CD14-positive monocyte (primary cell): Measurements from ENCODE around the gene GPR4. TPM values are rescaled to one million over a fixed set of nuclear protein-coding genes. Genes with fewer than 3 reads are reported as not detected.

ENCODE experiments used
- DNase-seq, 3 donors: peaks; one replicate each; pipeline ENCODE4 v3.0.0-alpha.2; 2011 to 2022
- H2AFZ ChIP-seq: 2 replicates; pipeline ENCODE4 v1.6.0; 2012; ENCODE audit warnings: mild to moderate bottlenecking, low read depth, low read length, inconsistent platforms; ENCODE audit not compliant: insufficient read depth, poor library complexity, severe bottlenecking
- H3K27ac ChIP-seq, 2 donors: 1 replicate in 1 of 2; 2 replicates in 1 of 2; pipeline ENCODE4 v1.5.1; 2012 to 2013; ENCODE audit warnings: low read length in 2 of 2, control low read depth in 1 of 2, inconsistent platforms in 1 of 2, low read depth in 1 of 2, mild to moderate bottlenecking in 1 of 2
- H3K27me3 ChIP-seq, 2 donors: one replicate each; pipeline versions ENCODE4 v1.6.0 to v1.6.1; 2011 to 2013; ENCODE audit warnings: low read length in 2 of 2; ENCODE audit not compliant: control insufficient read depth in 2 of 2, insufficient read depth in 2 of 2
- H3K36me3 ChIP-seq, 2 donors: replicated peaks in 1 of 2; 1 replicate in 1 of 2; 2 replicates in 1 of 2; pipeline versions ENCODE4 v1.5.1 to v1.6.1; 2012 to 2013; ENCODE audit warnings: low read length in 2 of 2, control low read depth in 1 of 2, inconsistent platforms in 1 of 2, mild to moderate bottlenecking in 1 of 2; ENCODE audit not compliant: insufficient read depth in 2 of 2, control insufficient read depth in 1 of 2
- H3K4me1 ChIP-seq, 2 donors: 1 replicate in 1 of 2; 2 replicates in 1 of 2; pipeline versions ENCODE4 v1.5.1 to v1.6.1; 2012 to 2013; ENCODE audit warnings: low read length in 2 of 2, control low read depth in 1 of 2, inconsistent platforms in 1 of 2, mild to moderate bottlenecking in 1 of 2, moderate library complexity in 1 of 2; ENCODE audit not compliant: insufficient read depth in 2 of 2, control insufficient read depth in 1 of 2
- H3K4me2 ChIP-seq: replicated peaks from 2 replicates; pipeline ENCODE3; 2012; ENCODE audit warnings: low read length, moderate library complexity, mild to moderate bottlenecking; ENCODE audit not compliant: poor library complexity, severe bottlenecking; ENCODE audit errors: extremely low read depth
- H3K4me3 ChIP-seq, 3 experiments: fragments of 200-600 bp in 1 of 3; sonication (generic) in 1 of 3; replicated peaks in 1 of 3; 1 replicate in 2 of 3; 2 replicates in 1 of 3; pipeline ENCODE4 v1.5.1; 2011 to 2013; ENCODE audit warnings: low read length in 3 of 3, mild to moderate bottlenecking in 3 of 3, control low read depth in 2 of 3, low read depth in 2 of 3, inconsistent platforms in 1 of 3, moderate library complexity in 1 of 3
- H3K79me2 ChIP-seq: 2 replicates; pipeline ENCODE4 v1.6.0; 2012; ENCODE audit warnings: mild to moderate bottlenecking, control low read depth, inconsistent platforms, low read length, moderate library complexity; ENCODE audit not compliant: insufficient read depth
- H3K9ac ChIP-seq: 2 replicates; pipeline ENCODE4 v1.6.0; 2017; ENCODE audit warnings: low read length, mild to moderate bottlenecking; ENCODE audit not compliant: insufficient read depth, poor library complexity, severe bottlenecking
- H3K9me3 ChIP-seq, 2 donors: replicated peaks in 1 of 2; 1 replicate in 1 of 2; 2 replicates in 1 of 2; pipeline versions ENCODE4 v1.5.1 to v1.6.1; 2012 to 2013; ENCODE audit warnings: low read length in 2 of 2, control low read depth in 1 of 2; ENCODE audit not compliant: control insufficient read depth in 1 of 2, insufficient read depth in 1 of 2
- H4K20me1 ChIP-seq: 2 replicates; pipeline ENCODE4 v1.6.0; 2012; ENCODE audit warnings: mild to moderate bottlenecking, low read length, control low read depth, moderate library complexity; ENCODE audit not compliant: insufficient read depth
- H3K27ac Mint-ChIP-seq, 7 donors: one replicate each; pipeline ENCODE4 v1.8.0; 2020; ENCODE audit warnings: mild to moderate bottlenecking in 7 of 7, mixed read lengths in 7 of 7, moderate library complexity in 6 of 7, inconsistent platforms in 2 of 7
- H3K27me3 Mint-ChIP-seq, 3 donors: one replicate each; pipeline ENCODE4 v1.8.0; 2021 to 2022; ENCODE audit warnings: low read depth in 3 of 3, mild to moderate bottlenecking in 3 of 3, mixed read lengths in 3 of 3, moderate library complexity in 3 of 3, inconsistent platforms in 1 of 3
- H3K36me3 Mint-ChIP-seq, 2 donors: one replicate each; pipeline ENCODE4 v1.8.0; 2020; ENCODE audit warnings: mixed read lengths in 2 of 2, inconsistent platforms in 1 of 2, mild to moderate bottlenecking in 1 of 2
- H3K4me1 Mint-ChIP-seq: one replicate; pipeline ENCODE4 v1.8.0; 2020; ENCODE audit warnings: mild to moderate bottlenecking, mixed read lengths
- H3K4me3 Mint-ChIP-seq, 2 donors: one replicate each; pipeline ENCODE4 v1.8.0; 2020; ENCODE audit warnings: mild to moderate bottlenecking in 2 of 2, mixed read lengths in 2 of 2, moderate library complexity in 1 of 2
- H3K9me3 Mint-ChIP-seq, 7 donors: one replicate each; pipeline ENCODE4 v1.8.0; 2020 to 2022; ENCODE audit warnings: mixed read lengths in 7 of 7, mild to moderate bottlenecking in 6 of 7, moderate library complexity in 6 of 7, inconsistent platforms in 2 of 7
- whole genome bisulfite sequencing: methylation state at CpG from one replicate; pipeline ENCODE4 v1.1.5; 2013; ENCODE audit warnings: missing lambda C conversion rate; ENCODE audit not compliant: insufficient coverage; 5-methylcytosine and 5-hydroxymethylcytosine counted together
- intact Hi-C, 2 donors: fragments of 100-400 bp; cut with micrococcal nuclease; formaldehyde crosslinking; loops; one replicate each; pipeline versions ENCODE4 v1.15.0 to v1.15.1; 2023
- polyA plus RNA-seq, 3 donors: library from polyadenylated mRNA; depleted of rRNA in 1 of 3; unstranded in 2 of 3; stranded (reverse) in 1 of 3; fragments of 300-500 nt in 2 of 3; fragments of >200 nt in 1 of 3; fragmentation: Illumina TruSeq in 2 of 3; gene quantifications; 1 replicate in 2 of 3; 2 replicates in 1 of 3; pipeline ENCODE4 v1.2.3, GENCODE V29; 2012 to 2021
- TF ChIP-seq, protein P1 (sequence below): fragments of 200-600 bp; IDR thresholded peaks from one replicate; pipeline ENCODE4 v1.8.0; 2022; ENCODE audit warnings: antibody characterized with exemption, mild to moderate bottlenecking

The GPR4 gene
- polyA plus RNA-seq, 3 donors, result not detected

DNA sequence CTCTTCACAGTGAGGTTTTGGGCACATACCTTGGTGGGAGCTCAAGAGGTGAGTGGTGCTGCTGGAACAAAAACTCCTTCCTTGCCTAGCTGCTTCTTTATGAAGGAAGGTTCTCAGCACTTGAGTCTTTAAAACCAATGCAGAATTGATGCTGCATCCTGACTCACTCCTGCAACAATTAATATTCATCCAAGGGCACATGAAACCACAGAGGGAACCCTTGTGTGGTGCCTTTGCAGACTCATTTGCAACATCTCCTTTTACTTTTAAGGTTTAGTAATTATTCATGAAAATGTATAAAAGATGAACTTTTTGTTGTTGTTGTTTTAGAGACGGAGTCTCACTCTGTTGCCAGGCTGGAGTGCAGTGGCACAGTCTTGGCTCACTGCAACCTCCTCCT lies 47.5 kb downstream of the GPR4 start:
- Histone ChIP-seq H4K20me1 (peaks cover 21% of the 10 kb centered on the region), H3K4me2 (no peak overlapping the region), H3K4me1 (no peaks in the 10 kb centered on the region), H2AFZ (no peak overlapping the region), H3K27ac (no peak overlapping the region), H3K9me3 (no peaks in the 10 kb centered on the region), H3K4me3 (no peak overlapping the region), H3K9ac (no peak overlapping the region), H3K36me3 (peaks cover 6 to 16% of the 10 kb centered on the region in 2 donors), H3K79me2 (peaks cover 3% of the 10 kb centered on the region), H3K27me3 (no peaks in the 10 kb centered on the region)
- Mint-ChIP-seq H3K36me3 (peaks cover 10 to 22% of the 10 kb centered on the region in 2 donors), H3K4me3 (no peak overlapping the region), H3K27me3 (no peaks in the 10 kb centered on the region), H3K4me1 (peaks cover 13% of the 10 kb centered on the region), H3K27ac (no peak overlapping the region), H3K9me3 (peaks cover 0 to 4% (median 0%) of the 10 kb centered on the region in 7 donors)
- no peak for DNase-seq
- intact Hi-C loops, result no loop called here
- TF ChIP-seq, protein P1, sequence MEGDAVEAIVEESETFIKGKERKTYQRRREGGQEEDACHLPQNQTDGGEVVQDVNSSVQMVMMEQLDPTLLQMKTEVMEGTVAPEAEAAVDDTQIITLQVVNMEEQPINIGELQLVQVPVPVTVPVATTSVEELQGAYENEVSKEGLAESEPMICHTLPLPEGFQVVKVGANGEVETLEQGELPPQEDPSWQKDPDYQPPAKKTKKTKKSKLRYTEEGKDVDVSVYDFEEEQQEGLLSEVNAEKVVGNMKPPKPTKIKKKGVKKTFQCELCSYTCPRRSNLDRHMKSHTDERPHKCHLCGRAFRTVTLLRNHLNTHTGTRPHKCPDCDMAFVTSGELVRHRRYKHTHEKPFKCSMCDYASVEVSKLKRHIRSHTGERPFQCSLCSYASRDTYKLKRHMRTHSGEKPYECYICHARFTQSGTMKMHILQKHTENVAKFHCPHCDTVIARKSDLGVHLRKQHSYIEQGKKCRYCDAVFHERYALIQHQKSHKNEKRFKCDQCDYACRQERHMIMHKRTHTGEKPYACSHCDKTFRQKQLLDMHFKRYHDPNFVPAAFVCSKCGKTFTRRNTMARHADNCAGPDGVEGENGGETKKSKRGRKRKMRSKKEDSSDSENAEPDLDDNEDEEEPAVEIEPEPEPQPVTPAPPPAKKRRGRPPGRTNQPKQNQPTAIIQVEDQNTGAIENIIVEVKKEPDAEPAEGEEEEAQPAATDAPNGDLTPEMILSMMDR, result no peak
- WGBS, result no CpG with 5 or more reads among the region's 1 CpG

DNA sequence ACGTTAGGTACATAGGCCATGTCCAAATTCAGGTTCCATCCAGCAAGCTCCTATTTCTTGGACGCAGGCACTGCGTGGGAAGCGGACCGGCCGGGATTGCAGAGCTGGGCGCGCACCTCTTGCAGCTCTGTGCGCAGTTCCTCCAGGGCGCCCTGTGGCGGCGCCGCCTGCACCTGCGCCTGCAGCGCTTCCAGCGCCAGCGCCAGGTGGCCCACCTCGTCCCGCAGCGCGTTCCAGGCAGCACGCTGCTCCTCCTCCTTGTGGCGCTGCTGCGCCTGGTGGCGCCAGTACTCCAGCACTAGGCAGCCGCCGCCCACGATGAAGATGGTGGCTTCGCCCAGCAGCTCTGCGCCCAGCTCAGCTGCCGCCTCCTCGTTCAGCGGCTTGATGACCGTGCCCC lies 48.5 kb downstream of the GPR4 start:
- Mint-ChIP-seq H3K4me3 (no peak overlapping the region), H3K4me1 (peaks cover 10% of the 10 kb centered on the region), H3K27me3 (peaks cover 0 to 2% (median 2%) of the 10 kb centered on the region in 3 donors), H3K9me3 (peaks cover 0 to 4% (median 0%) of the 10 kb centered on the region in 7 donors), H3K36me3 (peaks cover 10 to 22% of the 10 kb centered on the region in 2 donors), H3K27ac (no peak overlapping the region)
- intact Hi-C loops, result no loop called here
- TF ChIP-seq, protein P1, result no peak
- Histone ChIP-seq H3K9ac (no peak overlapping the region), H4K20me1 (peaks cover 21% of the 10 kb centered on the region), H3K4me1 (no peaks in the 10 kb centered on the region), H3K4me3 (no peak overlapping the region), H3K79me2 (peaks cover 3% of the 10 kb centered on the region), H3K4me2 (no peak overlapping the region), H3K27ac (no peak overlapping the region), H2AFZ (no peak overlapping the region), H3K36me3 (peaks cover 6 to 16% of the 10 kb centered on the region in 2 donors), H3K27me3 (no peaks in the 10 kb centered on the region), H3K9me3 (no peaks in the 10 kb centered on the region)
- WGBS, result 96% methylated on average over 34 of the region's 34 CpGs
- DNase-seq, result no peak
